NCI-H1417 (cell line): ENCODE results near the gene ATXN10.
"Not testable (repeated sequence)": the region's sequence is repeated elsewhere in the genome, so short reads cannot be mapped to it uniquely, and the experiment has no call there.

ENCODE experiments used
- DNase-seq, 3 experiments: peaks; one replicate each; lab custom pipeline; 2025; lab: John Stamatoyannopoulos, UW

ATXN10 gene

GRCh38 chr22:45709060-45709739 is 37.6 kb downstream of the ATXN10 start:
- DNase-seq = peak in 1 of 3 experiments; percentile 7

GRCh38 chr22:45709866-45710265 is 38.2 kb downstream of the ATXN10 start:
- DNase-seq = no peak

- no peak for DNase-seq
Measured at GRCh38 chr22:45710469-45710868, 38.8 kb downstream of the ATXN10 start.

- not testable (repeated sequence) for DNase-seq
Measured at GRCh38 chr22:45714390-45714789, 42.8 kb downstream of the ATXN10 start.

- no peak for DNase-seq
Measured at GRCh38 chr22:45717789-45718188, 46.2 kb downstream of the ATXN10 start.

- no peak for DNase-seq
Measured at GRCh38 chr22:45718391-45718790, 46.8 kb downstream of the ATXN10 start.

GRCh38 chr22:45720839-45721378 is 49.3 kb downstream of the ATXN10 start:
- DNase-seq = no peak

- no peak for DNase-seq
Measured at GRCh38 chr22:45722006-45722405, 50.4 kb downstream of the ATXN10 start.

GRCh38 chr22:45726081-45726480 is 54.4 kb downstream of the ATXN10 start:
- no peak for DNase-seq

GRCh38 chr22:45731041-45731797 is 59.6 kb downstream of the ATXN10 start:
- no peak for DNase-seq

- no peak for DNase-seq
Measured at GRCh38 chr22:45731798-45732495, 60.3 kb downstream of the ATXN10 start.

GRCh38 chr22:45735273-45735672 is 63.6 kb downstream of the ATXN10 start:
- DNase-seq = no peak

- DNase-seq = no peak
Measured at GRCh38 chr22:45738206-45738605, 66.6 kb downstream of the ATXN10 start.

GRCh38 chr22:45740236-45740635 is 68.6 kb downstream of the ATXN10 start:
- no peak for DNase-seq

- DNase-seq = peak in 1 of 3 experiments; percentile 0
Measured at GRCh38 chr22:45742866-45743450, 71.3 kb downstream of the ATXN10 start.

- no peak for DNase-seq
Measured at GRCh38 chr22:45743687-45744086, 72.1 kb downstream of the ATXN10 start.

GRCh38 chr22:45744442-45744841 is 72.8 kb downstream of the ATXN10 start:
- DNase-seq = no peak

GRCh38 chr22:45750626-45751025 is 79.0 kb downstream of the ATXN10 start:
- DNase-seq = no peak

GRCh38 chr22:45752036-45752435 is 80.4 kb downstream of the ATXN10 start:
- DNase-seq = no peak

- DNase-seq = no peak
Measured at GRCh38 chr22:45754822-45755221, 83.2 kb downstream of the ATXN10 start.

- DNase-seq = no peak
Measured at GRCh38 chr22:45756558-45756957, 84.9 kb downstream of the ATXN10 start.

- DNase-seq = no peak
Measured at GRCh38 chr22:45757068-45757467, 85.4 kb downstream of the ATXN10 start.
